Ishikawa (cell line): Measurements from ENCODE around the gene SUMO3.

Source experiments
- CEBPB ChIP-seq: IDR thresholded peaks from 2 replicates; pipeline ENCODE4 v1.6.1; 2012
- EP300 ChIP-seq: IDR thresholded peaks from 2 replicates; pipeline ENCODE4 v1.6.1; 2012; ENCODE audit warnings: borderline replicate concordance
- FOXM1 ChIP-seq: IDR thresholded peaks from 2 replicates; pipeline ENCODE4 v1.6.1; 2012; ENCODE audit warnings: low read depth, borderline replicate concordance
- MAX ChIP-seq: IDR thresholded peaks from 2 replicates; pipeline ENCODE4 v1.6.1; 2012
- NFIC ChIP-seq: IDR thresholded peaks from 2 replicates; pipeline ENCODE4 v1.6.1; 2012
- RAD21 ChIP-seq: IDR thresholded peaks from 2 replicates; pipeline ENCODE4 v1.6.1; 2012; ENCODE audit warnings: low read depth
- TAF1 ChIP-seq: IDR thresholded peaks from 2 replicates; pipeline ENCODE4 v1.6.1; 2012; ENCODE audit warnings: low read depth, mild to moderate bottlenecking
- TCF12 ChIP-seq: IDR thresholded peaks from 2 replicates; pipeline ENCODE4 v1.6.1; 2012; ENCODE audit warnings: low read depth
- YY1 ChIP-seq: IDR thresholded peaks from 2 replicates; pipeline ENCODE4 v1.6.1; 2012; ENCODE audit warnings: low read depth

GRCh38 chr21:44778499-44778911, 39.4 kb downstream of the SUMO3 start:
- TF ChIP-seq EP300 (no peak), RAD21 (no peak), YY1 (no peak), FOXM1 (no peak), NFIC (no peak), TAF1 (no peak), TCF12 (no peak), MAX (no peak), CEBPB (no peak)
